NCI-H748 (cell line): Measurements from ENCODE around the gene SLIT3.
A peak's percentile ranks its signal among the peaks of the same experiment; 100 is the strongest.

ENCODE experiments used
- DNase-seq: peaks from one replicate; lab custom pipeline; 2025; ENCODE audit not compliant: unreplicated experiment; lab: John Stamatoyannopoulos, UW

SLIT3 gene

GRCh38 chr5:168908207-168908606 lies 392.7 kb downstream of the SLIT3 start:
- no peak for DNase-seq

- no peak for DNase-seq
These were observed 397.9 kb downstream of the SLIT3 start for GRCh38 chr5:168903061-168903460.

- DNase-seq, result no peak
These were observed 401.3 kb downstream of the SLIT3 start for GRCh38 chr5:168899673-168900072.

GRCh38 chr5:168899264-168899663 lies 401.7 kb downstream of the SLIT3 start:
- no peak for DNase-seq

- peak; percentile 31 for DNase-seq
These were observed 402.6 kb downstream of the SLIT3 start for GRCh38 chr5:168898247-168898911.

DNA sequence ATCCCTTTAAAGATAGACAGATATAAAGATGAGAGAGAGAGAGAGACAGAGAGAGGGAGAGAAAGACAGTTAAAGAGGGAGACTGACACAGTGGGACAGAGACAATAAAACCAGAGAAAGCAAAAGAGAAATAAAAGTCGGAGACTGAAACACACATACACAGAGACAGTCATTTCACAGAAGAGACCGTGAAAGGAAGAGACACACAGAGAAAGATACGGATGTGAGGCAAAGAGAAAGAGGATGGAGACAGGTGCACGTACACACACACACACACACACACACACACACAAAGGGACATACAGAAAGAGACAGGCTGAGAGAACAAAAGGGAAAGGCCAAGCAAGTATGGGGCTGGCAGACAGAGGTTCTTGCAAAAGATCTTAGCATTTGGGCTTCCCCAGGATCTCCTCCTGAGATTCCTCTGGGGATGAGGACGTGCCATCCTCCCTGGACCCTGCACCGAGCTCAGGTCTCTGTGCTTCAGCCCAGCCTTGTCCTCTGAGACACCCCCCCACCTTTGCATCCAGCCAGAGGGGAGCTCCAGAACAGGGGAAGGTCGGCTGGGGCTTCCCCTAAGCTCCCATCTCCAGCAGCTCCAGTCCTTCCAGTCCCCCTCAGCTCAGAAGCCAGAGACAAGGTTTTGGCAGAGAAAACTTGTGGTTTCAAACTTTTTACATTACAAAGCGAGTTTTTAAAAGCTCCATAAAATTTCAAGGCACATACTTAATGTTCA lies 403.4 kb downstream of the SLIT3 start:
- DNase-seq, result no peak

- DNase-seq, result no peak
These were observed 405.5 kb downstream of the SLIT3 start for GRCh38 chr5:168895295-168896071.

GRCh38 chr5:168893283-168893682 lies 407.7 kb downstream of the SLIT3 start:
- DNase-seq, result no peak

DNA sequence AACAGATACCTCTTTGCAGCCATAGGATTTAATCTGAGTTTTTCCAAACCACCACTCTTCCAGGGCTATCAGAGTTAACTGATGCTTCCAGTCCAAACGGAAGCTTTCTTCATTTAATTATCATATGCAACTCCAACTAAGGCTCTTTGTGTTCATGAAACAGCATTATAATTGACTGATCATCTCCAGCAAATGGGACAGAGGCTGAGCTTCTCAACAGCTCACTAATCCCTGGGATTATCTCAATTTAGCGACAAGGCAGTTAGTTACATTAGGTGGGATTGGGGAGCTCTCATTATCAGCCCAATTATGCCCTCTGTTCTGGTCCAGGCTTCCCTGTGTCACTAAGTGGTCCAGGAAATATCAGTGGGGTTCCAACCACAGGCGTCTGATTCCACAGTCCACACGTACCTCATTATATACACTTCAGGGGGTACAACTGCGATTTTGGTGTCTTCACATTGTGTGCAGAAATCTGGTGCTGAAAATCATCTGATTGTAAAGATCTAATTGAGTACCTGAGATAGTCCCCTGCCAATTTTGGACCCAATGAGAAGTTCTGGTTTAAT lies 408.2 kb downstream of the SLIT3 start:
- DNase-seq, result no peak

GRCh38 chr5:168890816-168891812 lies 409.8 kb downstream of the SLIT3 start:
- DNase-seq, result no peak

GRCh38 chr5:168889039-168889438 lies 411.9 kb downstream of the SLIT3 start:
- peak; percentile 37 for DNase-seq

GRCh38 chr5:168887931-168888330 lies 413.0 kb downstream of the SLIT3 start:
- DNase-seq, result no peak

- DNase-seq, result peak; percentile 7
These were observed 414.8 kb downstream of the SLIT3 start for GRCh38 chr5:168886157-168886556.

DNA sequence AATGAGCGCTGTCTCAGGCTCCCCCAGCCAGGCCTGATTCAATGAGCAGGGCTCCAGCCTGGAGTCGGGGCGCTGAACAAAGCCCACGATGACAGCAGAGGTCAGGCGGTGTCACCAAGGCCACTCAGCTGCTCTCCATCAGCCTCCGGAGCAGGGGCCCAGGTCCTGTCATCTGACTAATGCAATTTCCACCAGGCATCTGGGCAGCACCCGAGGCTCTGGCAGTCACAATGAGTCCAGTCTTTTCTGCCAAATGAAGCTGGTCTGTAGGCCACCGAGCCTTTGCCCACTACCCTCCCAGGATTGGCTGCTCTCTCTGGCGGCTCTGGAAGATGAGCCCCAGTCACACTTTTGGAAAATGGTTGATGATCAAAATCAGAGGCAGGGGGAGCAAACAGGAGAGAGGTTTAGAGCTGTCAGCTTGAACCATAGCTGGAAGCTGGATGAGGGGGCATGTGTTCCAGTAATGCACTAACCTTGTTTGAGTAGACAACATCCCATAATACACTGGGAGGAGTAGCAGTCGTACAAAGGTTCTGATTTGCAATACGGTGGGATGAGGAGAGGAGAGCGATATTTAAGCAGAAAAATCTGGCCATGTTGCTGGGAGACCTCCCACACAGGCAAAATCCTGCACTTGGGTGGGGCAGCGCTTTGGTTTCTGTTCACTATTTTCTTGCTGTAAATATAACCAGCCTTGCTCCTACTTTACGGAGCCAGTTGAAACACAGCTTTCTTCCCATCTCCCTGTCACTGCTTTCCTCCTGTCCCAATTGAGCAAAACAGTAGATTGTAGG lies 415.4 kb downstream of the SLIT3 start:
- no peak for DNase-seq

GRCh38 chr5:168883991-168884390 lies 416.9 kb downstream of the SLIT3 start:
- no peak for DNase-seq

DNA sequence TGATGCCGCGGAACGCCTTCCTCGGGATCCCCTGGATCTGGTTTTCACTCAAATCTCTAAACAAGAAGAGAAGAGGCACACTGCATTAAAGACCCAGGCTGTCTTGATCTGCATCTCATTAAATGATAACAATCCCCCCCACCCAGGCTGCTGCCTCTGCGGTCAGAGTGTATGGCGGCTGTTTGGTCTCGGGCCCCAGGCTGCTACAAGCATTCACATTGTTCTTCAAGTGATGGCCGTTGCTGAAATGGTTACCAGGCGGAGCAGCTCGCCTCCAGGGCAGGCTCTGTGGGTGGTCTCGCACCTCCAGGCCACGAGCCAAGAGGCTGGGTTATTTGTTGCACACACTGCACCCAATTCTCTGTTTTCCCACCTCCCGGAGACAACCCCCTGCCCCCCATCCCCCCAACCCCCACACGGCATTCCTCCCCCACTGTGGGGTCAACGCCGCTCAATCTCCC lies 417.6 kb downstream of the SLIT3 start:
- no peak for DNase-seq

DNA sequence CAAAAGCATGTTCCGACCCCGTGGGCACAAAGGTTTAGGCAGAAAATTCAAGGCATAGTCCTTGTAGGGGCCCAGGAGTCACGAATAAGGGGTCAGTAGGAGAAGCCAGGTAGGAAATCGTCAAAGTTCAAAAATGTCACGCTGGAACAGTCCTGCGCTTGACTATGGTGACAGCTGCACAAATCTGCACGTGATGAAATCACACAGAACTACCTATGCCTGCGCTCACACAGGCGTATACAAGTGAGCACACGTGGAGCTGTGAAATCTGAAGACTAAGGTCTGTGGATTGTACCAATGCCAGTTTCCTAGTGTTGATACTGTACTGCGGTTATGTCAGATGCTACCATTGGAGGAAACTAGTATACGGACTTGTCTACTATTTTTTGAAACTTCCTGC lies 418.7 kb downstream of the SLIT3 start:
- no peak for DNase-seq

- no peak for DNase-seq
These were observed 419.4 kb downstream of the SLIT3 start for GRCh38 chr5:168881427-168882149.

- DNase-seq, result no peak
These were observed 421.0 kb downstream of the SLIT3 start for GRCh38 chr5:168879929-168880328.
